K562 (cell line): ENCODE results near the gene FRMD4A.
"Not testable (repeated sequence)": the region's sequence is repeated elsewhere in the genome, so short reads cannot be mapped to it uniquely, and the experiment has no call there.

Source experiments
- GABPB1 ChIP-seq: sonication (generic); formaldehyde crosslinking; IDR thresholded peaks from 2 replicates; pipeline ENCODE4 v1.8.0; 2022; ENCODE audit warnings: mild to moderate bottlenecking, missing genetic modification reagents
- RAD21 ChIP-seq, 2 experiments: fragments of 250-450 bp in 1 of 2; fragments of 450-650 bp in 1 of 2; sonication (Bioruptor Pico) in 1 of 2; formaldehyde crosslinking in 1 of 2; IDR thresholded peaks in 1 of 2; conservative IDR thresholded peaks in 1 of 2; 2 replicates each; pipeline versions ENCODE4 v1.4.0 to v1.8.0; 2020 to 2022; ENCODE audit warnings: mild to moderate bottlenecking in 2 of 2, moderate library complexity in 1 of 2
- SNAPC5 ChIP-seq: fragments of 250-450 bp; sonication (Bioruptor Pico); IDR thresholded peaks from 2 replicates; pipeline ENCODE4 v1.8.0; 2021; ENCODE audit warnings: moderate library complexity, mild to moderate bottlenecking, inconsistent platforms
- STAT6 ChIP-seq: sonication (generic); formaldehyde crosslinking; IDR thresholded peaks from 2 replicates; pipeline ENCODE4 v1.8.1; 2023; ENCODE audit warnings: mild to moderate bottlenecking, missing genetic modification reagents
- TRIM28 ChIP-seq: fragments of 450-650 bp; IDR thresholded peaks from 2 replicates; pipeline ENCODE4 v1.6.1; 2017
- ZC3H8 ChIP-seq: fragments of 450-650 bp; IDR thresholded peaks from 2 replicates; pipeline ENCODE4 v1.6.1; 2017
- TF ChIP-seq, protein P1 (sequence below): IDR thresholded peaks from 2 replicates; pipeline ENCODE4 v1.6.1; 2011; ENCODE audit not compliant: insufficient read length; ENCODE audit errors: extremely low read depth

DNA sequence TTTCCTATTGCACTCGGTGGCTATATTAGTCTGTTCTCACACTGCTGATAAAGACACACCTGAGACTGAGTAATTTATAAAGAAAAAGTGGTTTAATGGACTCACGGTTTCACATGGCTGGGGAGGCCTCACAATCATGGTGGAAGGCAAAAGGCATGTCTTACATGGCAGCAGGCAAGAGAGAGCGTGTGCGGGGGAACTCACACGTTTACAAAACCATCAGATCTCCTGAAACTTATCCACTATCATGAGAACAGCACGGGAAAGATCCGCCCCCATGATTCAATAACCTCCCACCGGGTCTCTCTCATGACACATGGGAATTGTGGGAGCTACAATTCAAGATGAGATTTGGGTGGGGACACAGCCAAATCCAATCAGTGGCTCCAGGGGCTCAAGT is 376.5 kb downstream of the FRMD4A start:
- TF ChIP-seq SNAPC5 (CRISPR knock-in tag); GABPB1 (CRISPR knock-in tag); RAD21 (CRISPR knock-in tag; conservative IDR thresholded peaks at IDR 0.05 in 1 of 2, IDR thresholded peaks at IDR 0.05 in 1 of 2); STAT6 (CRISPR knock-in tag); ZC3H8; TRIM28: not testable (repeated sequence)
- TF ChIP-seq, protein P1, sequence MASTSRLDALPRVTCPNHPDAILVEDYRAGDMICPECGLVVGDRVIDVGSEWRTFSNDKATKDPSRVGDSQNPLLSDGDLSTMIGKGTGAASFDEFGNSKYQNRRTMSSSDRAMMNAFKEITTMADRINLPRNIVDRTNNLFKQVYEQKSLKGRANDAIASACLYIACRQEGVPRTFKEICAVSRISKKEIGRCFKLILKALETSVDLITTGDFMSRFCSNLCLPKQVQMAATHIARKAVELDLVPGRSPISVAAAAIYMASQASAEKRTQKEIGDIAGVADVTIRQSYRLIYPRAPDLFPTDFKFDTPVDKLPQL = not testable (repeated sequence)
